HG02885 (cell line): ENCODE data around the gene ADIG.
"Not testable (repeated sequence)": the region's sequence is repeated elsewhere in the genome, so short reads cannot be mapped to it uniquely, and the experiment has no call there.

Experiments used
- ATAC-seq: cut with Tn5 transposase; IDR thresholded peaks from one replicate; pipeline ENCODE4 v1.9.1; 2021; ENCODE audit warnings: mild to moderate bottlenecking; ENCODE audit not compliant: unreplicated experiment, poor library complexity

ADIG gene

DNA sequence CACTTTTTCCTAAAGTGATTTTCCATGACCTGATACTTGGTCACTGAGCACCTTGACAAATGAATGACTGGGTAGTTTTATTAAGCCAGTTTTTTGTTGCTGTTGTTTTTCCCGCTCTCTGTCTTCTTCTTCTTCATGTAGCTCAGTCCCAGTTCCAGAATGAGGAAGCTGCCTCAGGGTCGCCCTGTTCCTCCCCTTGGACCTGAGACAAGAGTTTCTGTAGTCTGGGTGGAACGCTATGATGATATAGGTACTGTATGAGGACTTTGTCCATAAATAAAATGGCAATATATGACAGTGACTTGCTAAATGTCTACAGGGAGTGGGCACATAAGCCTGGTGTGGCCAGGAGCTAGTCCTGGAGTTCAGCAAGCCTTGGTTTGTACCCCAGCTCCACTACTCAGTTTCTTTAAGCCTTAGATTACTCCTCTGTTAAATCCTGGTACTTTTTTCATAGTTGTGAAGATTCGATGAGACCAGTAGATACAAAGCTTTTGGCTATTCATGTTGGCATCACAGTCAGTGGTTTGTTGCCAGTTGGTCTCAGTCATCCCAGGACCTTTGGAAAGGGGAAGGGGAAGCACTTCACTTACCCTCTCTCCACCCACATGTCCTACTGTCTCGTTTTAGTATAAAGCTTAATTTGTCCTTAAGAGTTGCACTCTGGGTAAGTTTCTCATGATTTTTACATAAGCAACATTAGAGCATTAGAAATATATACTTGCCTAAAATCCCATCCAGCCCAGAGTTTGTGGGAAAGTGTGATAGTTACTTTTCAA is 11.1 kb upstream of the ADIG start:
- ATAC-seq = no peak

DNA sequence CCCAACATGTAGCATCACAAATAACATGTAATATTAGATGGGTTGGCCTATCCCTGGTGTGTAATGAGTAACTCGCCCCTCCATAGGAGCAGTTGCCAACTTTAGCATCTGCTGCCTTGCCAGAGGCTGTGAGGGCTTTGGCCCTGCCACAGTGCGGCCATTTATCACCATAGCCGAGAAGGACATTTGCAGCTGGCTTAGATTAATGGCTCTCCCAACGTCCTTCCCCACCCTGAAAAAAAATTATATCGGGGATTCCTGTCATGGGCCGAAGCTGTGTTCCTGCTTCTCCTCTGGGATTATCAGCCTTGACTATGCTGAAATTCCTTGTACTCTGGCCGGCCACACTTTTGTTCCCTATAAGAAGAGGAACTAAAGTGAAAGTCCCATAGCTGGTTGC is 7.6 kb upstream of the ADIG start:
- no peak for ATAC-seq

DNA sequence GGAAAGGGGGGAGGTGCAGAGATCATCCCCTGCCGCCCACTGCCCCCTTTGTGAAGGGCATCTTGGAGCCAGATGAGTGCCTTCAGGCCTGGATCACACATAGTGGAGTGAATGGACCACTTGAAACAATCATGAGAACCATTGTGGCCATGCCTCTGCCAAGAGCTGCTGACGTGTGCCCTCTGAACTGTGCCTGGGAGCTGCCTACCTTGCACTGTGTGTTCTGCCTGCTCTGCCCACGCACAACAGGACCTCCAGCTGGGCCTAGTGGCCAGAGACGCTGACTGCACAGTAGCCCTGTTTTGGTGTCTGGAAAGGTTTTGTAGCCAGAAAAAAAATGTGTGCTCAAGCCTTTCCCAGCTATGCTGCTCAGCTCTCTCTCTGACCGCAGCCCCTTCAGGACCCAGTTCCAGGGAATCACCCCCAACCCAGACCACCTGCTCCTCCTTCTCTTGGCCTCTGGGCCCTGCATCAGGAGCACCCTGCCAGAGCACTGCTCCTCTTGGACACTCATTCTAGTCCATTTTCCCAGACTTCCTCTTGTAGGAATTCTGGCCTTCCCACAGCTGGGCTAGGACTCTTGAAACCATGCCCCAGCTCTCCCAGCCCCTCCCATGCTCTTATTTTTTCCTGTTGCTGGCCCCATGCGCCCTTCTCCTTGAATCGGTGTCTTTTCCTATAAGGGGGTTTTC is 1.6 kb upstream of the ADIG start:
- no peak for ATAC-seq

DNA sequence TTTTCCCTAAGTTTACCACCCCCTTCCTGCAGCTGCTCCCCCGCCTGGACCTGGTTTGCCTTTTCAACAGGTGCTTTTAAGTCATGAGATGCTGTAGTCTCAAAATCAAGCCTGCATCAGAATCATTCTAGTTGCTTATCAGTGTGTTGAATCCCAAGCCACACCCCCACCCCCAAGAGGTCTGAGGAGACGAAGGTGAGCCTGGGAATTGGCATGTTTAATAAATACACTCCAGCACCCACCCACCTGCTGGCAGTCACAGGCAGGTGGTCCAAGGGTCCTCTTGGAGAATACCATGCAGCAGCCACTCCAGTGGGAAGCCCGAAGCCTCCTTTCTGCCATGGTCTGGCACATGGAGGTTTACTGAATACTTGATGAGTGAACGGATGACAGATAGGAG is 1.1 kb upstream of the ADIG start:
- no peak for ATAC-seq

DNA sequence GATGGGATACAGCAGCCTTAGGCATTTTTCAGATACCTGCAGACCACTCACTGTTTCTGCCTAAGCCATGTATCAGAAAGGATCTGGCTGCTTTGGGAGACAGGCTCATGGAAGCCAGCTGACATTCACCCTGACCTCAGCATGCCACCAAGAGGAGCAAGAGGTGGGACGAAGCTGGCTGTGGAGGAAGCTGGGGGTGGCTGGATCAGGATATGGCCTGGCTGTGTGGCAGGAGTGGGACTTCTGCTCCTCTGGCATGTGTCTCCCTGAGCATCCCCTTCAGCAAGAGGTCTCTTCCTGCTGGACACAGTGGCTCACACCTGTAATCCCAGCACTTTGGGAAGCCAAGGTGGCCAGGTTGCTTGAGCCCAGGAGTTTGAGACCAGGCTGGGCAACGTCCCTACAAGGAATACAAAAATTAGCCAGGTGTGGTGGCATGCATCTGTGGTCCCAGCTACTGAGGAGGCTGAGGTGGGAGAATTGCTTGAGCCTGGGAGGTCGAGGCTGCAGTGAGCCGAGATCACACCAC is 897 bp downstream of the ADIG start:
- ATAC-seq = no peak

GRCh38 chr20:38583306-38583705 is 2.3 kb downstream of the ADIG start:
- ATAC-seq = no peak

DNA sequence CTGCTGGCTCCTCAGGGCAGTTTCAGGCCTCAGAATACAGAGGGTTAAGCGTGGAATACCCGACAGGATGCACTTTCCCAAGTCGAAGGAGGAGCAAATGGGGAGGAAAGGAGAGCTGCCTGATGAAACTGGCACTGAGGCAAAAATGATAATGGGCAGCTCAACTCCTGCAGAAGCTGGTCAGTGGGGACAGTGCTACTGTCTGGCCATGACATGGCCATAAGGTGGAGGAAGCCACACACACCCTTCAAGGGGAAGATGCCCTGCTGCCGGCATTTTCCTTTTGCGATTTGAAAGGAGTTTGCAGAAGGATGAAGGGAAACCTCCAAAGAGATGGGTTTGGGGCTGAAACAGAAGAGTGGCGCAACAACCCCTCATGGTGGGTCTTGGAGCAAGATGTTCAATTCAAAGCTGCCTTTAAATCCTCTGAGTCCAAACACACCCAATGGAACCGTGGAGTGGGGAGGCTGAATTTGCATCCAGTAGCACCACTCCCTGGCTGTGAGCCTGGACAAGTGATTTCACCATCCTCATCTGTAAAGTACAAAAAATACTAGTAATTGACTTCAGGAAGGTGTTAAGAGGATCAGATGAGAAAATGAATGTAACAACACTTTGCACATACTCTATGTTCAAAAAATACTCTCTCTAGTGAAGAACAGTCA is 3.2 kb downstream of the ADIG start:
- no peak for ATAC-seq

DNA sequence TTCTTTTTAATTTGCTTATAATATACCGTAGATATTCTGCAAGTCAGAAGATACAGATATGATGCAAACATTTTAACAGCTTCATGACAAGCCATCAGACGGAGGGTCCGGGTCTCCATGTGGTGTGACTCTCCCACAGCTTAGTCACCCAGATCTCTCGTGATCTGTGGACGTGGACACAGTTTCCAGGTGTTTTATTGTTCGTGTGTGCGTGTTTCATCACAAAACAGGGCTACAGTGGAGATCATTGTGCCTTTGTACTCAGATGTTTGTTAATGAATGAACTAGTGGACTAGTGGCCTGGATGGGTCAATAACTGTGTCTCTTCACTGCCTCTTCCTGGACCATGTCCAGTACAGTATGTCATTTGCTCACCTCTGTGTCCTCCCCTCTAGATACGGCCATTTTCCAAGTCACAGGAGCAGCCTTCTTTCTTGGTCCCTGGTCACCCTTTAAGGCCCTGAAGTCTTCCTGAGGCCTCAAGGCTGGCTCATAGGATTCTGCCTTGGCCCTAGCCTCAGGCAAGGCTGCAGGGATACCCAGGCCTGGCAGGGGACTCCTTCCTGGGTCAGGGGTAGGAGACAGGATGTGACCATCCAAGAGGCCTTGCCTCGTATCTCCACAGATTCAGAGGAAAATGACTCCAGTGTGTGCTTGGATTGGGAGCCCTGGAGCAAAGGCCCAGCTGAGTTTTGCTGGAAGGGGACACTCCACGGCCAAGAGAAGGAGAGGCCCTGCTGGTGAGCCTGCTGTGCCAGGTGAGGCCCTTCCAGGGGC is 4.6 kb downstream of the ADIG start:
- no peak for ATAC-seq

DNA sequence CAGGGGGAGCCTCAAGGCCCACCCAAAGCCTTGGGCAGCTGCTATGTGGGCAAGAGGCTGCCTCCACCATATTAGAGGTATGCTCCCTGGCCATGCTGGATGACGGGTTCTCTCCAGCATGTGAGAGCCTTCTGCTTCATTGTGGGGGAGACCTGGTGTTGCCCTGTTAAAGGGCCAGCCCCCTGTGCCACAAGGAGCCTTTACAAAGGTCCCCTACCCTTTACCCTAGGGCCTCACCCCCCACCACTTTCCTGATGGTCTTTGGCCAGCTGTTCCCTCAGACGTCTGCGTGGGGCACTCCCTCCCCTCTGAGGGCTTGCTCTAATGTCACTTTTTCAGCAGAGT is 5.2 kb downstream of the ADIG start:
- no peak for ATAC-seq

DNA sequence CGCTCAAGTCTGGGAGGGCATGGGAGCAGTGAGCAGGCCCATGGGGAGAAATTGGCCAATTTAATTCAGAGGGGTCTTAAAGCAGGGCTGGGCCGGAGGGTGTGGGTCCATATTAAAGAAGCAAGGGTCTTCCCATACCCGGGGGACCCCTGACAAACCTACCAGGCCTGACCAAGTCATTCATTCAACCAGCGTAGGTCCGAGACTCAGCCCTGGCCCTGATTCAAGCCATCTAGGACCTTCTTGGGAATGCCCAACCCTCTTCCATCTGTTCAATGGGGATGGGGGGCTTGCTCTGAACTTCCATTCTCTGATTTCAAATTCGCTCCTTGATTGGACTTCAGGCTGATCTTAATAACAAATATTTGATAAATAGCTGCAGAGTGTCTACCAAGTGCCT is 7.3 kb downstream of the ADIG start:
- no peak for ATAC-seq

- ATAC-seq = no peak
These were observed 8.4 kb downstream of the ADIG start for GRCh38 chr20:38589351-38589750.

DNA sequence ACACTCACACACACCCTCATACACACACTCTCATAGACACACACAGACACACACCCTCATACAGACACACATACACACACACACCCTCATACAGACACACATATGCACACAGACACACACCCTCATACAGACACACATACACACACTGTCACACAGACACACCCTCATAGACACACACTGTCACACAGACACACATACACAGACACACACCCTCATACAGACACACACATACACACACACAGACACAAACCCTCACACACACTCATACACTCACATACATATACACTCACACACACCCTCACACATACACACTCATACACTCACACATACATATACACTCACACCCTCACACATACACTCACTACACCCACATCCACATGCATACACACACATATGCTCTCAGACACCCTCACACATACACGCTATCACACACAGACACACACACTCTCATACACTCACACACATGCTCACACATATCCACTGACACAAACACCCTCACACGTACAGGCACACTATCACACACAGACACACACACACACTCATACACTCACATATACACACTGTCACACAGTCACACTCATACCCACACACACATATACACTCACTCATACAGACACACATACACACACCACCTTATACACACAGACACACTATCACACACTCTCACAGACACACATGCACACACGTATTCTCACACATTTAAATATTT is 9.1 kb downstream of the ADIG start:
- no peak for ATAC-seq

- ATAC-seq = no peak
These were observed 9.9 kb downstream of the ADIG start for GRCh38 chr20:38590676-38591473.

- no peak for ATAC-seq
These were observed 10.7 kb downstream of the ADIG start for GRCh38 chr20:38591474-38592410.

GRCh38 chr20:38592411-38592790 is 11.4 kb downstream of the ADIG start:
- ATAC-seq = not testable (repeated sequence)

- not testable (repeated sequence) for ATAC-seq
These were observed 13.3 kb downstream of the ADIG start for GRCh38 chr20:38594281-38594680.

GRCh38 chr20:38595886-38596285 is 14.9 kb downstream of the ADIG start:
- not testable (repeated sequence) for ATAC-seq

- no peak for ATAC-seq
These were observed 18.4 kb downstream of the ADIG start for GRCh38 chr20:38599410-38599882.
